IPS DF 6.9 (cell line): ENCODE results near the gene NPAT.
"Not testable (repeated sequence)": the region's sequence is repeated elsewhere in the genome, so short reads cannot be mapped to it uniquely, and the experiment has no call there.

Source experiments
- DNase-seq: peaks from one replicate; pipeline ENCODE4 v3.0.0-alpha.2; 2013; ENCODE audit warnings: low read depth, low spot score
- H3K27ac ChIP-seq: one replicate; pipeline ENCODE4 v1.5.1; 2013; ENCODE audit warnings: low read length, control low read depth
- H3K27me3 ChIP-seq: 2 replicates; pipeline ENCODE4 v1.6.1; 2013; ENCODE audit warnings: mild to moderate bottlenecking, low read length; ENCODE audit not compliant: control insufficient read depth, insufficient read depth
- H3K36me3 ChIP-seq: 2 replicates; pipeline ENCODE4 v1.6.1; 2013; ENCODE audit warnings: low read length; ENCODE audit not compliant: control insufficient read depth, insufficient read depth
- H3K4me1 ChIP-seq: 2 replicates; pipeline ENCODE4 v1.6.1; 2013; ENCODE audit warnings: low read length; ENCODE audit not compliant: control insufficient read depth, insufficient read depth
- H3K4me3 ChIP-seq: 2 replicates; pipeline ENCODE4 v1.5.1; 2013; ENCODE audit warnings: mild to moderate bottlenecking, low read length
- H3K9me3 ChIP-seq: 2 replicates; pipeline ENCODE4 v1.6.1; 2013; ENCODE audit warnings: low read length, inconsistent platforms; ENCODE audit not compliant: control insufficient read depth, insufficient read depth
- WGBS: extraction: QIAGEN DNeasy Blood & Tissue Kit; methylation state at CpG from one replicate; pipeline ENCODE4 v1.1.7; 2013; ENCODE audit warnings: mixed read lengths, missing lambda C conversion rate; ENCODE audit not compliant: insufficient read length, insufficient coverage; 5-methylcytosine and 5-hydroxymethylcytosine counted together

NPAT gene

GRCh38 chr11:108128772-108129171, 93.7 kb downstream of the NPAT start:
- Histone ChIP-seq H3K27ac (no peak overlapping the region), H3K36me3 (no peaks in the 10 kb centered on the region; the same call in 1 of the 2 replicates), H3K9me3 (no peaks in the 10 kb centered on the region), H3K27me3 (no peaks in the 10 kb centered on the region), H3K4me3 (no peak overlapping the region), H3K4me1 (no peaks in the 10 kb centered on the region)
- no peak for DNase-seq
- WGBS, result no CpG with 5 or more reads among the region's 2 CpGs

- no peak for DNase-seq
- no CpG with 5 or more reads among the region's 5 CpGs for WGBS
Measured at GRCh38 chr11:108125096-108125495, 97.3 kb downstream of the NPAT start.

GRCh38 chr11:108122166-108122628, 100.2 kb downstream of the NPAT start:
- Histone ChIP-seq H3K27me3 (no peaks in the 10 kb centered on the region), H3K27ac (no peak overlapping the region), H3K4me1 (peaks cover 2% of the 10 kb centered on the region; the same call in 1 of the 2 replicates), H3K9me3 (no peaks in the 10 kb centered on the region), H3K4me3 (no peak overlapping the region; the same call in 1 of the 2 replicates), H3K36me3 (no peaks in the 10 kb centered on the region)
- no CpG with 5 or more reads among the region's 9 CpGs for WGBS
- DNase-seq, result no peak

More at GRCh38 chr11:108125096-108125495, 97.3 kb downstream of the NPAT start:
- H3K27me3 ChIP-seq, result no peaks in the 10 kb centered on the region
- no peak overlapping the region for H3K27ac ChIP-seq
- H3K4me3 ChIP-seq, result no peak overlapping the region
- no peaks in the 10 kb centered on the region; the same call in 1 of the 2 replicates for H3K36me3 ChIP-seq
- H3K9me3 ChIP-seq, result no peaks in the 10 kb centered on the region
- H3K4me1 ChIP-seq, result peaks cover 2% of the 10 kb centered on the region; the same call in 1 of the 2 replicates

- no peaks in the 10 kb centered on the region for H3K36me3 ChIP-seq
- DNase-seq, result peak; percentile 84
- no peaks in the 10 kb centered on the region for H3K9me3 ChIP-seq
- no peak within 1 kb of the TSS for H3K27ac ChIP-seq
- no CpG with 5 or more reads among the region's 73 CpGs for WGBS
- H3K4me3 ChIP-seq, result peak within 1 kb of the TSS; percentile 91
- no peaks in the 10 kb centered on the region for H3K27me3 ChIP-seq
- H3K4me1 ChIP-seq, result peaks cover 2% of the 10 kb centered on the region; the same call in 1 of the 2 replicates
Measured at GRCh38 chr11:108121274-108122155, 100.9 kb downstream of the NPAT start, which contains the start of gene ACAT1. Gene ACAT1, plus strand, starts transcription at chr11:108121567. Its CDS starts 40 bp downstream, at chr11:108121607.

GRCh38 chr11:108120936-108121273, 101.5 kb downstream of the NPAT start:
- not testable (repeated sequence) for DNase-seq, H3K4me1 ChIP-seq, H3K27ac ChIP-seq, H3K36me3 ChIP-seq, H3K27me3 ChIP-seq, H3K9me3 ChIP-seq
- no CpG with 5 or more reads among the region's 7 CpGs for WGBS
- H3K4me3 ChIP-seq, result peak overlapping the region; percentile 20; the same call in 1 of the 2 replicates

- Histone ChIP-seq H3K27me3 (no peaks in the 10 kb centered on the region), H3K9me3 (no peaks in the 10 kb centered on the region), H3K36me3 (no peaks in the 10 kb centered on the region), H3K27ac (no peak overlapping the region), H3K4me1 (peaks cover 4% of the 10 kb centered on the region; the same call in 1 of the 2 replicates), H3K4me3 (no peak overlapping the region)
- no peak for DNase-seq
Measured at GRCh38 chr11:108117746-108118371, 104.6 kb downstream of the NPAT start.

- no peaks in the 10 kb centered on the region for H3K36me3 ChIP-seq
- H3K27ac ChIP-seq, result no peak overlapping the region
- no peak for DNase-seq
Measured at GRCh38 chr11:108115500-108116140, 106.8 kb downstream of the NPAT start.

GRCh38 chr11:108112057-108112456, 110.4 kb downstream of the NPAT start:
- H3K9me3 ChIP-seq, result no peaks in the 10 kb centered on the region
- WGBS, result no CpG with 5 or more reads among the region's 2 CpGs
- H3K27me3 ChIP-seq, result no peaks in the 10 kb centered on the region
- no peaks in the 10 kb centered on the region for H3K36me3 ChIP-seq
- DNase-seq, result no peak
- no peak overlapping the region for H3K27ac ChIP-seq
- H3K4me1 ChIP-seq, result peaks cover 3% of the 10 kb centered on the region; the same call in 1 of the 2 replicates
- H3K4me3 ChIP-seq, result no peak overlapping the region

More at GRCh38 chr11:108115500-108116140, 106.8 kb downstream of the NPAT start:
- Histone ChIP-seq H3K4me3 (no peak overlapping the region), H3K4me1 (peaks cover 3% of the 10 kb centered on the region; the same call in 1 of the 2 replicates), H3K27me3 (no peaks in the 10 kb centered on the region), H3K9me3 (no peaks in the 10 kb centered on the region)
- no CpG with 5 or more reads among the region's 5 CpGs for WGBS

GRCh38 chr11:108111126-108111525, 111.3 kb downstream of the NPAT start:
- Histone ChIP-seq H3K9me3 (no peaks in the 10 kb centered on the region), H3K4me3 (no peak overlapping the region), H3K27me3 (no peaks in the 10 kb centered on the region), H3K27ac (no peak overlapping the region), H3K4me1 (peaks cover 3% of the 10 kb centered on the region; the same call in 1 of the 2 replicates), H3K36me3 (no peaks in the 10 kb centered on the region)
- no peak for DNase-seq
- WGBS, result no CpG with 5 or more reads among the region's 4 CpGs
